ENCODE data around the gene CRYGB. TPM values are rescaled to one million over a fixed set of nuclear protein-coding genes. Genes with fewer than 3 reads are reported as not detected.

The CRYGB gene
- polyA plus RNA-seq, 1 of the 3 experiments (the other 2 are of a cell fraction) = not detected

- peaks cover 0 to 2% of the 10 kb centered on the region in 2 experiments; a peak in 1 of 4 replicates for H3K4me1 ChIP-seq (ENCODE audit: control insufficient read depth in 1 of 2, insufficient read depth in 2 of 2, low read depth in 1 of 2, low read length in 1 of 2)
- no peaks in the 10 kb centered on the region for H3K27me3 ChIP-seq (ENCODE audit: insufficient read depth)
- no peaks in the 10 kb centered on the region for H3K79me2 ChIP-seq (ENCODE audit: insufficient read depth)
Observed at GRCh38 chr2:208096080-208096479, 49.9 kb downstream of the CRYGB start.

More at GRCh38 chr2:208096080-208096479, 49.9 kb downstream of the CRYGB start:
- ChIA-PET POLR2A (no interaction called here), CTCF (no interaction called here)
- Histone ChIP-seq H3K4me2 (no peak overlapping the region), H2AFZ (ENCODE audit: low read depth) (no peak overlapping the region), H3K27ac (ENCODE audit: low read depth in 2 of 2, low read length in 1 of 2) (no peak overlapping the region), H3K9me3 (no peaks in the 10 kb centered on the region), H3K4me3 (ENCODE audit: low read depth in 2 of 2, low read length in 1 of 2) (no peak overlapping the region), H3F3A (replicated peaks; ENCODE audit: insufficient read depth) (no peaks in the 10 kb centered on the region), H3K36me3 (replicated peaks in 1 of 2; ENCODE audit: control insufficient read depth in 1 of 2, insufficient read depth in 2 of 2, low read length in 1 of 2) (no peaks in the 10 kb centered on the region), H3K9me2 (no peaks in the 10 kb centered on the region), H4K20me1 (ENCODE audit: insufficient read depth) (no peaks in the 10 kb centered on the region), H3K9ac (no peak overlapping the region)
- no peak for DNase-seq
- TF ChIP-seq REST (IDR thresholded peaks at IDR 0.05; ENCODE audit: low read depth, low read length) (no peak), SMC3 (IDR thresholded peaks at IDR 0.05; ENCODE audit: low read depth, low read length) (no peak), TCF12 (IDR thresholded peaks at IDR 0.05) (no peak), CTCF (IDR thresholded peaks at IDR 0.05) (no peak), RAD21 (IDR thresholded peaks at IDR 0.05; ENCODE audit: low read length) (no peak), EZH2phosphoT487 (IDR thresholded peaks at IDR 0.05; ENCODE audit: borderline replicate concordance, low read depth) (no peak), USF2 (IDR thresholded peaks at IDR 0.05; ENCODE audit: borderline replicate concordance, low read depth, low read length) (no peak), NFIC (IDR thresholded peaks at IDR 0.05; ENCODE audit: borderline replicate concordance) (no peak), SIN3A (IDR thresholded peaks at IDR 0.05; ENCODE audit: borderline replicate concordance, low read depth, low read length) (no peak), MEF2A (IDR thresholded peaks at IDR 0.05; ENCODE audit: borderline replicate concordance, low read depth) (no peak)
- WGBS (ENCODE audit: low lambda C conversion rate) = 80% methylated on average over 3 of the region's 3 CpGs
